NCI-H146 treated with DMSO at 0.1 percent for 48 hours (cell line): ENCODE results near the gene ASS1.
A peak's percentile ranks its signal among the peaks of the same experiment; 100 is the strongest.

ENCODE experiments used
- DNase-seq: peaks from one replicate; lab custom pipeline; 2025; ENCODE audit not compliant: unreplicated experiment; lab: John Stamatoyannopoulos, UW

The ASS1 gene

DNA sequence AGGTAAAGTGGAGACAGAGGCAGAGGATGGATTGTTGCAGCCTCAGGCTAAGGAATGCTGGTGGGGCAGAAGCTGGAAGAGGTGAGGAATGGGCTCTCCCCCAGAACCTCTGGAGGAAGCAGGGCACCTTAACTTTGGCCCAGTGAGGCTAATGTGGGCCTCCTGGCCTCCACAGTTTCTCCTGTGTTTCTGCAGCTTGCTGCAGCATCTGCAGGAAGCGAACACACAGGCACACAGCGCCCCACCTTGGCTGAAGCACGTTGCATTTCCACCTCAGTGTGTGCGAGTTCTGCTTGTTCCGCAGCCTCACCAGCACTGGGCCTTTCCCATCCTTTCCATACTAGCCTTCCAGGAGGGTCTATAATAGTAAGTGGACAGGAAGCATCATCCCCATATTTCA, 27.2 kb upstream of the ASS1 start:
- DNase-seq, result no peak

DNA sequence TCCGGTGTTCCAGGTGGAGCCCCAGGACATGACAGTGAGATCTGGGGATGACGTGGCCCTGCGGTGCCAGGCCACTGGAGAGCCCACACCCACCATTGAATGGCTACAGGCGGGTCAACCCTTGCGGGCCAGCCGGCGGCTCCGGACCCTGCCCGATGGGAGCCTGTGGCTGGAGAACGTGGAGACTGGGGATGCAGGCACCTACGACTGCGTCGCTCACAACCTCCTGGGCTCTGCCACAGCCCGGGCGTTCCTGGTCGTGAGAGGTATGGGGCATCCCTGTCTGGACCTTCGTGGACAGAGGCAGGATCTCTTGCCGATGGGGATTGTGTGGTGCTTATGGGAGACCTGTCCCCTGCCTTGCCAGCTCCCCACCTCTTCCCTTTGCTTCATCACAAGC, 26.0 kb upstream of the ASS1 start:
- no peak for DNase-seq

DNA sequence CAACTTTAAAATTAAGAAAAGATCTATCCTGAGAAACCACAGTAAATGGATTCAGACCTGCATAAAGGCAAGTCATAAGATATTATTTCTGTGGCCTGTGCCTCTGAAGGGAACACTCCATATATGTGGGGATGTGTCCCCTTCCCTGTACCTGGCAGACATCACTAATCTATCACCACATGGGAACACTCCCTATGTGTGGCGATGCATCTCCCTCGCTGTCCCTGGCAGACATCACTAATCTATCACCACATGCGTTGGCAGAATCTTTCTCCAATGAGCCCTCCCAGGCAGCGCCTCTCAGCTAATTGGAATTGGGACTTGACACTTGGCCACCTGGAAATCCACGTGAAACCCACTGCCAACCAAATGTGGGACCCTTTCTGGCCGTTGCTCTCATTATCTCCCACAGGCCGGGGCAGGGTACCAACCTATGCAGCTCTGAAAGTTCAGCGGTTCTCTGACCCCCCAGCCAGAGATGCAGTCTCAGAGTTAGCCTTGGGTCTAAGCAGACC, 25.2 kb upstream of the ASS1 start:
- no peak for DNase-seq

DNA sequence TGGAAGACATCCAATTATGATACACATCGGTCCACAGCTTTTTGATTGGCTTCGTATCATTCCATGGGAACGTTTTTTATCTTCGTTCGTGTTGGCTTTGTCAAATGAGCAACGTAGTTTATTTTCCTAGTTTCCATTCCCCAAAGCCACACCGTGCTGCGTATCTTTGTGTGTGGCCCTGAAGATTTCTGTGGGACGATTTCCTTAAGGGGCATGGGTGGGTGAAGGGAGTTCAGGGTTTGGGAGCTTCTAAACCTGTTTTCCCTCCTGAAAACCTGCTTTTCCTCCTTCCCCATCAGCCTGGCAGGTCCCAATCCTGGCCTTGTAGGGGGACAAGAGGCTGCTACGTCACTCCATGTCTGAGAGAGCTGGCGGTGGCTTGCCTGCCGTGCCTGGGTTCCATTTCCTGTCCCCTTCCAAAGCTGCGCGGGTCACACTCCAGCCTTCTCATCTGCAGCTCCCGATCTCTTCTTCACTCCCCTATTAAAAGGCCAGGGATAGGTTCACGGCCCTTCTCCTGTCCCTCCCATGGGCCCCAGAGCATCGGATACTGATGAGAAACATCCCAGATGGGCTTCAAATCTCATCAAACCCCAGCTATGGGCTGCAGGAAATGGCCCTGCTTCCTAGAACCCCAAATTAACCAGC, 23.5 kb upstream of the ASS1 start:
- DNase-seq, result no peak

DNA sequence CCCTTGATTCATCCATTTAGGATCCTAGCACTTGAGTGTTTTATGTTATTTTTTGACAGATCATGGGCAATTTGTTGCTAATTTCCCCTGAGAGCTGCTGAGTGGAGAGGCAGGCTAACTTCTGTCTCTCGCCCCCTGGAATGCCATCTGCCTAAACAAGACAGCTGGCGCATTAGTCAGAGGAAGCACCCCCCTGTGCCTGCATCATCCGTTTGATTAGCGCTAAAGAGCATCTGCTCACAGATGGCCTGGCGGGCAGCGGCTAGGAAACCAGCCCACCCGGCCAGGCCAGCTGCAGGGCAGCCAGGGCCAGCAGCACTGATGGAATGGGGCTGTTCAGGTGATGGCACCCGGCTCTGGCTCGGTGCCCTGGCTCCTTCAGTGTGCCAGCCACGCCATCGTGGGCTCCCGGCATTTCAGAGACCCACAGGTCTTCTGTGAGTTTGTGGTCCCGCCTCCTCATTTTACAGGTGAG, 22.9 kb upstream of the ASS1 start:
- peak; percentile 56 for DNase-seq

DNA sequence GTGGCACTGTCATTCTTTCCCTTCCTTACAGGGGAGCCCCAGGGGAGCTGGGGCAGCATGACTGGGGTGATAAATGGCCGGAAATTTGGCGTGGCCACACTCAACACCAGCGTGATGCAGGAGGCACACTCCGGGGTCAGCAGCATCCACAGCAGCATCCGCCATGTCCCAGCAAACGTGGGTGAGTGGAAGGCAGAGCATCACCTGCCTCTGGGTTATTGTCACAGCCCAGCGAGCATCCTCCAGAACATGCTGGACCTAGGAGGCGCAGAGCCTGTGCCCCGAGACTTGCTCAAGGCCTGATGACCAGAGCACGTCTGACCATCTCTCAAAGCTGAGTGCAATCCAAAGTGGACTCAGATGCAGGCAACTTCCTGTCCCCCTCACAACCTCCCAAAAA, 22.2 kb upstream of the ASS1 start:
- no peak for DNase-seq

DNA sequence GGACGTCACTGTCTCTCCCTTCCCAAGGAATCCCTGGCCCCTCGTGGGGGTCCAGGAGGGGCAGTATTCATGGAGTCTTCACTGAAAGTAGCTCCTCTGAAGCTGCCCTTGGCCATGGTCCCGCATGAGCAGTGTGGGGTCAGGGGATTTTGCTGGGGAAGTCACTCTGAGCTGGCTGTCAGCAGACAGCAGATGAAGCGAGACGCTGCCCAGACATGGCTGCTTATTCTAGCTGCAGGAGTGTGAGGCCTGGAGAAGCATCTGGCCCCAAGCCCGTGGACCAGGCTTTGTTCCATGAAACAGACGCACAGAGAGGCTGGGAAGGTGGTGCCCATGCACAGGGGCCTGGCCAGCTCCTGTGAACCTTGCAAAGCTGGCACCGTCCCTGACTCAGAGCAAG, 21.5 kb upstream of the ASS1 start:
- DNase-seq, result no peak

DNA sequence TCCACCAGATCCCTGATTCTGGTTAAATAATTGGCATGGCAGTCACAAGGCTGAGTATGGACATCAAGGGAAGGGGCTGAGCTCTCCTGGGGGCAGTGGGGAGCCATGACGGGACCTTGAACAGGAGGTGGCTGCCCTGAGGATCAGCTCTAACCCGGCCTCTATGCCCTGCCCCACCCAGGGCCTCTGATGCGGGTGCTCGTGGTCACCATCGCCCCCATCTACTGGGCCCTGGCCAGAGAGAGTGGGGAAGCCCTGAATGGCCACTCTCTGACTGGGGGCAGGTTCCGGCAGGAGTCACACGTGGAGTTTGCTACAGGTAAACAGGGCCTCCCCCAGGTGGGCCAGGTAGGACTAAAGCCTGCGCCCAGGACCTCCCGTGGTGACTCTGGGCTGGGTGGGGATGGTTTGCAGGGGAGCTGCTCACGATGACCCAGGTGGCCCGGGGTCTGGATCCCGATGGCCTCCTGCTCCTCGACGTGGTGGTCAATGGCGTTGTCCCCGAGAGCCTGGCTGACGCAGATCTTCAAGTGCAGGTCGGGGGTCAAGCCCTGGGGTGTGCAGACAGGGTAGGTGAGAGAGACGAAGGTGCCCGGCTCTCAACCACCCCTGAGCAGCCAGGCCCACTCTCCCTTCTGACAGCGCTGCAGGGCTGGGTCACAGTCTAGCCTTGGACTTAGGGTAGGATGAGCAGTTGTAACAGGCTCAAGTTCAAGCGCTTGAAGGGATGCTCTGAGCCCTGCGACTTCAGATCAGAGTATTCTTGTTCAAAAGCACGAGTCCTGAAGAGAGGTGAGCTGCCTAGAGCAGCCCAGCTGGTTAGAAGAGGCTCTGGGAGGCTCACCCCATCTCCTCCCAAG, 19.9 kb upstream of the ASS1 start:
- DNase-seq, result no peak

DNA sequence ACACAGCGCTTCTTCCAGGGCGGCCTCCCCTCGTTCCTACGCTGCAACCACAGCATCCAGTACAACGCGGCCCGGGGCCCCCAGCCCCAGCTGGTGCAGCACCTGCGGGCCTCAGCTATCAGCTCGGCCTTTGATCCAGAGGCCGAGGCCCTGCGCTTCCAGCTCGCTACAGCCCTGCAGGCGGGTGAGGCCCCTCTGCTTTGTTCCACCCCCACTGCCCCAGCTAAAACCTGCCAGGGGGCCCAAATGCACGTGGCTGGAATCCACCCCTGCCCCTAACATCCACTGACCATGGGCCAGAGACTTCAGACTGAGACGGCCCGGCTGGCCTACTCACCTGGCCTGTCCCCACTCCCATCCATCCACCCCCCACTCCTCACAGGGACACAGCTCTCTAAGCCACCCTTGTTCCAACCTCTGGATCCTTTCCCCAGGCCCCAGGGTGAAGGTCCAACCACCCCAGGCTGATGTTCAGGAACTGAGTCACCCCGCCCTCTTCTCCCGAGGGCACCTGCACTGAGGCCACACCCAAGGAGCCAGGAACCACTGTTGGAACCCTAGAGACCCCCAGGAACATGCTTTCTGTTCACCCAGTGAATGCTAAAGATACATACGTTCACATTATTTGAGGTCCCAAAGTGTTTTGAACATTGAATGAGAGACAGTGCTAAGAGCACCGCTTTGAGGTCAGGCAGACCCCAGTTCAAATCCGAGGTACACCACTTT, 18.9 kb upstream of the ASS1 start:
- no peak for DNase-seq

DNA sequence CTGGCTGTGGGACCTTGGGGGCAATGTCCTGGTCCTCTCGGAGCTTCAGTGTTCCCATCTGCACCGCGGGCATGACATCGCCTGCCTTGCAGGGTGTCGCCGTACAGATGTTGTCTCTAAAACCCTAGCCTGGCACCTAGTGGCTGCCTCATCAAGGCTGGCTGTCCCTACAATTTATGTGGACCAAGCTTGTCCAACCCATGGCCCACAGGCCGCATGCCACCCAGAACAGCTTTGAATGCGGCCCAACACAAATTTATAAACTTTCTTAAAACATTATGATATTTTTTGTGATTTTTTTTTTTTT, 18.3 kb upstream of the ASS1 start:
- DNase-seq, result no peak

DNA sequence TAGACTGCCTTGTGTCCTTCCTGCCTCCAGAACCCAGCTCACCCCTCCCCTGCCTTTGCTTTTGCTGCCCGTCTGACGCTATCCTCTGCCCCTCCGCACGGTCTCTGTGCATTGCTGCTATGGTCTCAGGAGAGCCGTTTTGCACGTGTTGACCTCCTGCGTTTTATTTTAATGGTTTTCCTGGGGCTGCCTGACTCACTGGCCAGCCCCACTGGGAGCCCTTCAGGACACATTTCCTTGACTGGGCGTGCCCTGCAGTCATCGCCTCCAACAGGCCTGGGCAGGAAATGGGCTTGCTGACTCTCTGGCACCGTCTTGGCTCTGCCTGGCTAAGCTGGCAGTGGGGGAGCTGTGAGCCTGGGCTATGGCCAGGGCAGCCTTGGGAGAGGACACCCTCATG, 17.9 kb upstream of the ASS1 start:
- no peak for DNase-seq

DNA sequence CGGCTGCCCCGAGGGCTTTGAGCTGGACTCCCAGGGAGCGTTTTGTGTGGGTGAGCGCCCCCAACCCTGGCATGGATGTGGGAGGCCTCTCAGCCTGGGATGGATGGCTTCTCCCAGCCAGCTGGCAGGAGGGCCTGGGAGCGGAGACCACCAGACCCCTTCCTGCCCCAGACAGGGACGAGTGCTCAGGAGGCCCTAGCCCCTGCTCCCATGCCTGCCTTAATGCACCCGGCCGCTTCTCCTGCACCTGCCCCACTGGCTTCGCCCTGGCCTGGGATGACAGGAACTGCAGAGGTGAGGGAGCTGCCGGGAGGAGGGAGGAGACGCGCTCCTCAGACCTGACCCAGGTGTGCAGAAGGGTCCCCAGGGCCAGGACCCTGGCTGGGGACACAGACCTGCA, 17.4 kb upstream of the ASS1 start:
- DNase-seq, result no peak

DNA sequence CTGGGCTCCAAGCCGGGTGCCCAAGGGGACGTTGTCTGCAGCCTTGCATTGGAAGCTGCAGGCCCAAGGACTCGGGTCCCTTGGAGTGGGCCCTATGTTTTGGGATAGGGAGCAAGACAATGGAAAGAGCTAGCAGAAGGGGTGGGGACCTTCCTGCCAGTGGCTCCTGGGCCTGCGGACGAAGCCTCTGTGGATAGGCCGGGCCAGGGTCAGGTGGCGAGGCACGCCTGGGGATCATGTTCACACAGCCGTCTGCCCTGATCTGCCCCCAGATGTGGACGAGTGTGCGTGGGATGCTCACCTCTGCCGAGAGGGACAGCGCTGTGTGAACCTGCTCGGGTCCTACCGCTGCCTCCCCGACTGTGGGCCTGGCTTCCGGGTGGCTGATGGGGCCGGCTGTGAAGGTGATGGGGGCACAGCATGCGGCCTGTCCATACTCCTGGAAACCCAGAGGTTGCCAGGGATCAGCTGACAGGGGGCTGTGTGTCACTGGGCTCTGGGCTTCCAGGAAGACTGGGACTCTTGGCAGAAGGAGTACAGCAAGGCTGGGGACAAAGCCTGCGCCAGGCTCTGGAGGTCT, 16.6 kb upstream of the ASS1 start:
- DNase-seq, result no peak

DNA sequence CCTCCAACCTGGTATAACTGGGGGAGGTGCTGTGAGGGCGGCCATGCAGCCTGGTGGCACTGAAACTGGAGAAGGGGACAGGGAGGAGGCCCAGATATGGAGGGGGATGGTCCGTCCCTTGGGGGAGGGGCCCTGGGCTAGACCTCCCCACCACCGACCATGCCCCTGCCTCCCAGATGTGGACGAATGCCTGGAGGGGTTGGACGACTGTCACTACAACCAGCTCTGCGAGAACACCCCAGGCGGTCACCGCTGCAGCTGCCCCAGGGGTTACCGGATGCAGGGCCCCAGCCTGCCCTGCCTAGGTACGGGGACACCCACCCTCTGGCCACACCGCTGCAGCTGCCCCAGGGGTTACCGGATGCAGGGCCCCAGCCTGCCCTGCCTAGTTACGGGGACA, 15.4 kb upstream of the ASS1 start:
- DNase-seq, result no peak

DNA sequence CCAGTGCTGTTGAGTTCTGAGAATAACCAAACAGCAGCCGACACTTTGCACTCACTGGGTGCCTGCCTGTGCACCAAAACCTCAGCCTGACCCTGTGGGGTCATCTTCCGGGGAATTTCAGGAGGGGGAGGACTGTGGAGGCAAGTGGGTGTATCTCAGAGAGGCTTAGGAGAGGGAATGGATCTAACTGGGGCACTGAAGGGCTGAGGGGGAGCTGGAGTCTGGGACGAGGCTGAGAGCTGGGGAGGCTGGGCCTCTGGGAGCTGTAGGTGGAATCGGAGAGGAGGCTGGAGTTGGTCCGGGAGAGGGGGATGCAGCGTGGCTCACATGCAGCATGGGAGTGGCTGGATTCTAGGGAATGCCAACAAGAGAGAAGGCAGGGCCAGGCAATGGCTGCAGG, 14.9 kb upstream of the ASS1 start:
- DNase-seq, result no peak

DNA sequence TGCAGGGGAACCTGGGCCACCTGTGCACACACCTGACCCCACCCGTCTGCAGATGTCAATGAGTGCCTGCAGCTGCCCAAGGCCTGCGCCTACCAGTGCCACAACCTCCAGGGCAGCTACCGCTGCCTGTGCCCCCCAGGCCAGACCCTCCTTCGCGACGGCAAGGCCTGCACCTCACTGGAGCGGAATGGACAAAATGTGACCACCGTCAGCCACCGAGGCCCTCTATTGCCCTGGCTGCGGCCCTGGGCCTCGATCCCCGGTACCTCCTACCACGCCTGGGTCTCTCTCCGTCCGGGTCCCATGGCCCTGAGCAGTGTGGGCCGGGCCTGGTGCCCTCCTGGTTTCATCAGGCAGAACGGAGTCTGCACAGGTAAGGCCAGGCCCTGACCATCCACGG, 14.5 kb upstream of the ASS1 start:
- no peak for DNase-seq

DNA sequence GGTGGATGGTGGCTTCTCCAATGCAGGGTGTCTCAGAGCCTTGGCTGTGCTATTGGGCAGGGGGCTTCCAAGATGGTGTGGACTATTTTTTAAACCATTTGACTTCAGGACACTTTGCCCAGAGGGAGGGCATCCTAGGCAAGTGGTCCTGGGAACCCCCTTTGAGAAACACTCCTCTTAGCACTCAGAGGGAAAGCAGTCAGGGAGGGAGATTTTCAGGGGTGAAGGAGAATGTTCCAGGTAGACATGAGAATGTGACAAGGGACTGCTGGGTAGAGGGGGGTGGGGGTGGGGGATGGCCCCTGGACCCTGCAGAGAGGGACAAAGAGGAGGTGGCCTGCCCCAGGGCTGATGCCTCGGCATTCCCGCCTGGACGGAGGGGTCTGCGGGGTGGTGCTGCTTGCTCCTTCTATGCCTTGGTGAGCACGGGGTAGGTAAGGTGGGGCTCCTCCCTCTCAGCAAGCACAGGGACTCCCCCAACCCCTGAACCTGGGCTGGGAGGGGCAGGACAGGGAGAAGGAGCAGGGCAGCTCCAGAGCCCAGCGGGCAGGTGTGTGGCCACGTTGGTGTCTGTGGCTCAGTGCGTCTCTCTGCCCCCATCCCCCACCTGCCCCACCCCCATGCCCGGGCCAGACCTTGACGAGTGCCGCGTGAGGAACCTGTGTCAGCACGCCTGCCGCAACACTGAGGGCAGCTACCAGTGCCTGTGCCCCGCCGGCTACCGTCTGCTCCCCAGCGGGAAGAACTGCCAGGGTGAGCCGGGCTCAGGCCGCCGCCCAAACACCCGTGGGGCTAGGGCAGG, 13.8 kb upstream of the ASS1 start:
- DNase-seq, result no peak

DNA sequence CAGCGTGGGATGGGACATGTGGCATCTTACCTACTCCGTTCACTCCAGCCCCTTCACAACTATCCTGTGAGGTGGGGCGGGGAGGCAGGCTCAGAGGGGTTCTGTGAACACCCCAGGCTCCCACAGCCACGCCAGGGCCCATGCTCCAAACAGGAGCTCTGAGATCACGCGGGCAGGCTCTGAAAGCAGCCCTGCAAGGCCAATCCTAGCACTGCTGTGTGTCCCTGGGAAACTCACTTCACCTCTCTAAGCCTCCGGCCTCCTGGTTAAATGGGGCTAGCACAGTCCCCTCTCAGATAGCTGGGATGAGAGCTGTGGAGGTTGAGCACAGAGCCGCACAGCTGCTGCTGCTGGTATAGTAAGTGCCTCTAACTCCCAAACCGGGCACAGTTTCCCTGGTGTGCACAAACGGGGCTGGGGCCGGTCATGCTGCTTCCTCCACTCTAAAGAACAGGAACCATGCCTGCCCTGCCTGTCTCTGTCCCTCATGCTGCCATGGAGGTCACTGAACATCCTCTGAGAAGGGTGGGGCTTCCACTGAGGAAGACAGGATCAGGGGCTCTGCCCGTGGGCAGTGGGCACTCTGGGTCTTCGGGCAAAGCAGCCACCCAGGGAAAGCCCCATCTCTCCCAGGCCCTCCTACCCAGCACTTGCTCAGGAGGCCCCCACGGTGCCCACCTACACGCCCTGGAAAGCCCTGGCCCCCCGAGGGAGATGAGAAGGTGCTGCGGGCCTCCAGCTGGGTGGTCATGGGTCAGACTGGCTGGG, 13.0 kb upstream of the ASS1 start:
- no peak for DNase-seq

DNA sequence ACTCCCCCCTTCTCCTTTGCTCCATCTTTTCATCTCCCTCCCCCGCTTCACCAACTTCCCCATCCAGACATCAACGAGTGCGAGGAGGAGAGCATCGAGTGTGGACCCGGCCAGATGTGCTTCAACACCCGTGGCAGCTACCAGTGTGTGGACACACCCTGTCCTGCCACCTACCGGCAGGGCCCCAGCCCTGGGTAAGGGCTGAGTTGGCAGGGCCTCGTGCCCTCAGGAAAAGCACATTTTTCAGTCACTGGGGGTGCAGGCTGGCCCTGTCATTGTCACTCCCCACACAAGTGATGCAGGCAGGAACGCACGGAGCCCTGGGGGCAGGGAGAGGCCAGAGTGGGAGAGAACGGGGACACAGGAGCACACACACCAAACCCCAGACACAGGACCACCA, 12.4 kb upstream of the ASS1 start:
- no peak for DNase-seq

DNA sequence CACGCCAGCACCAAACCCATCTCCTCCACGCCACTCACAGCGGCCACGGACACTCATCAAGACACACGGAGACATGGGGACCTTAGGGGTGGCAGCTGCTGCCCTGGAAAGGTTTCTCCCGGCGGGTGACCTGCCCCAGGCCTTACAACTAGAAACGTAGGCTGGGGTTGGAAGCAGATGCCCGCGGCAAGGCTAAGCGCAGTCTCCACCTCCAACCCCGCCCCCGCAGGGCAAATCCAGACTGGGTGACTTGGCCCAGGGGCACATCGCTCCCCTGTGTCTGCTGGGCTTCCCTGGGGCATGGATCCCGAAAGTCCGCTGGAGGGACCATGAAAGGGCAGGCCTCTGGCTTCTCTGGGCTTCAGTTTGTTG, 12.0 kb upstream of the ASS1 start:
- DNase-seq, result no peak
